Immature natural killer cell (primary cell): Measurements from ENCODE around the gene SPATA19. TPM values are rescaled to one million over a fixed set of nuclear protein-coding genes. Genes with fewer than 3 reads are reported as not detected.

ENCODE experiments used
- DNase-seq, 3 donors: peaks; one replicate each; pipeline ENCODE4 v3.0.0; 2022; ENCODE audit warnings: mixed read lengths in 1 of 3
- H3K27ac Mint-ChIP-seq, 6 donors: one replicate each; pipeline ENCODE4 v1.8.0; 2020; ENCODE audit warnings: mixed read lengths in 6 of 6, mild to moderate bottlenecking in 5 of 6, inconsistent platforms in 4 of 6, moderate library complexity in 3 of 6
- H3K27me3 Mint-ChIP-seq, 3 donors: one replicate each; pipeline ENCODE4 v1.8.0; 2020 to 2021; ENCODE audit warnings: low read depth in 3 of 3, mild to moderate bottlenecking in 3 of 3, mixed read lengths in 3 of 3, moderate library complexity in 3 of 3, inconsistent platforms in 1 of 3
- H3K36me3 Mint-ChIP-seq, 3 donors: one replicate each; pipeline ENCODE4 v1.8.0; 2020; ENCODE audit warnings: mixed read lengths in 3 of 3, inconsistent platforms in 2 of 3, mild to moderate bottlenecking in 2 of 3
- H3K4me1 Mint-ChIP-seq, 2 donors: one replicate each; pipeline ENCODE4 v1.8.0; 2020; ENCODE audit warnings: inconsistent platforms in 2 of 2, mild to moderate bottlenecking in 2 of 2, mixed read lengths in 2 of 2, moderate library complexity in 1 of 2
- H3K4me3 Mint-ChIP-seq, 5 donors: one replicate each; pipeline ENCODE4 v1.8.0; 2020; ENCODE audit warnings: mild to moderate bottlenecking in 5 of 5, mixed read lengths in 5 of 5, inconsistent platforms in 3 of 5, moderate library complexity in 3 of 5
- H3K9me3 Mint-ChIP-seq, 6 donors: one replicate each; pipeline ENCODE4 v1.8.0; 2020; ENCODE audit warnings: mild to moderate bottlenecking in 6 of 6, mixed read lengths in 6 of 6, inconsistent platforms in 4 of 6, moderate library complexity in 3 of 6
- polyA plus RNA-seq, 3 donors: library from polyadenylated mRNA; unstranded; fragments of 300-500 nt; fragmentation: Illumina TruSeq; gene quantifications; one replicate each; pipeline ENCODE4 v1.2.3, GENCODE V29; 2021

The SPATA19 gene, protein sequence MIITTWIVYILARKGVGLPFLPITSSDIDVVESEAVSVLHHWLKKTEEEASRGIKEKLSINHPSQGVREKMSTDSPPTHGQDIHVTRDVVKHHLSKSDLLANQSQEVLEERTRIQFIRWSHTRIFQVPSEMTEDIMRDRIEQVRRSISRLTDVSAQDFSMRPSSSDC
- not detected for polyA plus RNA-seq

DNA sequence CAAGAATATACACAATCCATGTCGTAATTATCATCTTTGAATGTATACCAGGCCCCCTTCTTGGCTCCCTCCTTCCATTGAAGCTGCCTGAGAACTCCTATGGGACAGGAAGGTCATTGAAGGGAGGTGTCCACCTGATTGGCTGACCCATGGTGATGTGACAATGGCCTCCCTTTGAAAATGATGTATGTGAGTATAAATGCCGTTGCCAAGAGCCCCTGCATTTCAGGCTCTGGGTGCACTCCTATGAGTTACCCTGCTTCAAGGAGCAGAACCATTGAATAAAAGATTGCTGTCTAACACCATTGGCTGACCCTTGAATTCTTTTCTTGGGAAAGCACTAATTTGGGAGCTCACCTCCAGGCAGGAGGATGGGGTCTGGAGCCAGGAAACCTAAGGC, at the start of gene SPATA19:
TSS of gene SPATA19 (minus strand) at position 101 of the 400 bp plus-strand sequence. CDS start at position 34, 67 bp downstream.
- Mint-ChIP-seq H3K27ac (peak within 1 kb of the TSS in 1 of 6 donors; percentile 25), H3K4me3 (no peak within 1 kb of the TSS), H3K27me3 (peaks cover 0 to 7% (median 2%) of the 10 kb centered on the region in 3 donors), H3K4me1 (no peaks in the 10 kb centered on the region), H3K9me3 (peaks cover 0 to 2% (median 0%) of the 10 kb centered on the region in 6 donors), H3K36me3 (no peaks in the 10 kb centered on the region)
- DNase-seq = no peak

DNA sequence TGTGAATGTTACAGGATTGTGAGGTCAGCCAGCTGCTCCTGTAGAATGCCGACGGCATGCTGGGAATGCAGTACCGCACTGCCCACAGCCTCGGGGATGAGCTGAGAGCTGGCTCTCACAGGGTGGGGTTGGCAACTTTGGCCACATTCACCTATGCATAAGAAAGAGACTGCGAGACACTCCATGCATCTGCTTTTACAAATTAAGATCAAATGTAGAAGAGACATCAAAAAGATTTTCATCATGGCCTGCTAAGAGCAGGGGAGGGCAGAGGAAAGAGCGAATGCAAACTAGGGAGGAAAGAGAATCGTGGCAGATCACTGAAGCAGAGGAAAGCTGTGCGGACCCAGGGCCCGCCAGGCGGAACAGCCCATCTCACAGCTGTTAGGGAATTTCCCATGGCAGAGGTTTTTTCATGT, 49.8 kb upstream of the SPATA19 start:
- Mint-ChIP-seq H3K27ac (no peak overlapping the region), H3K4me3 (no peak overlapping the region), H3K4me1 (no peaks in the 10 kb centered on the region), H3K36me3 (no peaks in the 10 kb centered on the region), H3K27me3 (peaks cover 3 to 10% (median 8%) of the 10 kb centered on the region in 3 donors), H3K9me3 (no peaks in the 10 kb centered on the region)
- DNase-seq = no peak

- peaks cover 3 to 10% (median 8%) of the 10 kb centered on the region in 3 donors for H3K27me3 Mint-ChIP-seq
- H3K4me1 Mint-ChIP-seq = no peaks in the 10 kb centered on the region
- H3K27ac Mint-ChIP-seq = no peak overlapping the region
- H3K36me3 Mint-ChIP-seq = no peaks in the 10 kb centered on the region
- no peak overlapping the region for H3K4me3 Mint-ChIP-seq
- no peaks in the 10 kb centered on the region for H3K9me3 Mint-ChIP-seq
- no peak for DNase-seq
Observed at GRCh38 chr11:133893381-133893780, 48.1 kb upstream of the SPATA19 start.

DNA sequence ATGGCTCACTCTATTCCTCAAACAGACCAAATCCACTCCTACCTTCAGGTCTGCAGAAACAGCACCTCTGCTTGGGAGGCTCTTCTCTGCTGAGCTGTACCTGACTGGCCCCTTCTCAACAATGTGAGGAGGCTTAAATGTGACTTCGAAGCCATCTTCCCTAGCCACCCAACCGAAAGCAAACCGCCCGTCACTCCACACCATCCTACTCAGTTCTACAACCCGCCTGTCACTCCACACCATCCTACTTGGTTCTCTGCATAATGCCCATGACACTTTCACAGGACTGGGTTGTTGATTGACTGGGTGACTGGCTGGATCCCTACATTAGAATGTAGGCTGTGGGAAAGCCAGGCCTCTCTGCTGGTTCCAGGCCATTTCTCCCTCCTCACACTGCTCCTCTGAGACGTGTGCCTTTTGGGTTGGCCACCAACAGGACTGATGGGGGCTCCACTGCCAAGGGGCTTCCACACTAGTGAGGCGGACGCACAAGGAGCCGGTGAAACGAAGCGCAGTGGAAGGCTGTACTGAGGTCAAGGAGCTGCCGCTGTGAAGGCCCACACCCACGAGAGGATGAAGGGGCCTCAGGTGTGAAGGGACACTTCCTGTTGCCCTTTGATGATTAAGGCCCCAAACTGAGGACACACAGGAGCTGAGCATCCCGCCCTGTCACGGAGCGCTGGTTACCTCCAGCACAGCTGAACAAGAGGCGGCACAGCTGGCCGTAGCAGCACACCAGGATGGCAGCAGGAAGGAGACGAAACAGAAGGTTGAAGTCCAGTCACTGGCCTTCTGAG, 47.5 kb upstream of the SPATA19 start:
- peaks cover 3 to 10% (median 8%) of the 10 kb centered on the region in 3 donors for H3K27me3 Mint-ChIP-seq
- no peaks in the 10 kb centered on the region for H3K9me3 Mint-ChIP-seq
- no peak for DNase-seq
- H3K27ac Mint-ChIP-seq = no peak overlapping the region
- no peak overlapping the region for H3K4me3 Mint-ChIP-seq
- no peaks in the 10 kb centered on the region for H3K4me1 Mint-ChIP-seq
- H3K36me3 Mint-ChIP-seq = no peaks in the 10 kb centered on the region

GRCh38 chr11:133892126-133892525, 46.8 kb upstream of the SPATA19 start:
- no peaks in the 10 kb centered on the region for H3K36me3 Mint-ChIP-seq
- H3K27ac Mint-ChIP-seq = no peak overlapping the region
- H3K9me3 Mint-ChIP-seq = peaks cover 0 to 2% (median 0%) of the 10 kb centered on the region in 6 donors
- DNase-seq = no peak
- H3K4me1 Mint-ChIP-seq = no peaks in the 10 kb centered on the region
- no peak overlapping the region for H3K4me3 Mint-ChIP-seq
- peaks cover 2 to 10% (median 7%) of the 10 kb centered on the region in 3 donors for H3K27me3 Mint-ChIP-seq

DNA sequence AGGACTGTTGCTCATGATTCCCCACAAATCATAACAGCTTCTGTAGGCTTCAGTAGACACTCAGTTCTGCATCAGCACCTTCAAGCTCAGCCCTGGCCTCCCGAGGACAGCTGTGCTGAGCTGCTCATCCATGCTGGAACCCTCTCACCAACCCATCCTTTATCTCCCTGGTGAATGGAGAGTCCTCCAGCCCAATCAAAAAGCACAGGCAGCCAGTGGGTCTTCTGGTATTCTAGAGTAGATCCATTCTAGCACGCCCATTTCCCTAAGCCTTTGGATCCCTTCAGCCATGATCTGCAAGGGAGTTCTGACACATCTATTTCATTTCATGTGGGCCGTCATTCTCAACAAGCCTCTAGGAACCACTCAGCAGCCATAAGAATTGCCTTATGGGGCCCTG, 44.6 kb upstream of the SPATA19 start:
- peaks cover 0 to 4% (median 0%) of the 10 kb centered on the region in 6 donors for H3K9me3 Mint-ChIP-seq

DNA sequence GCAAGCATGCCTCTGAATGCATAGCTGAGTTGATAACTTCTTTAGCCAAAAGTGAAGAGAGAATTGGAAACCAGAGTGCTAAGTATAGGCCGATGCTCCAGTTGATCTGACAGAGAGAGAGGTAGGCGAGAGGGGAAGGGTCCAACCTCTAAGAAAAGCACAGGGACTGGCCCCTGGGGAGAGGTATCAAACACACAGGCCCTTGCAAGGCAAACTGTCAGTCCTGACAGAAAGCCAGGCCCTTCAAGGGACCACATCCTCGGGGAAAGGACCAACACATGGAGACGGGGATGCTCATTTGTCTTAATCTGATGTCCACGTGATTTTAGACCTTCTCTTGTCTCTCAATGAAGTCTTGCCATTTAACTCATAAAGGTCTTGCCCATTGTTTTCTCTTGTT, 43.9 kb upstream of the SPATA19 start:
- DNase-seq = no peak
- no peaks in the 10 kb centered on the region for H3K4me1 Mint-ChIP-seq
- H3K27ac Mint-ChIP-seq = no peak overlapping the region
- H3K9me3 Mint-ChIP-seq = peaks cover 0 to 4% (median 0%) of the 10 kb centered on the region in 6 donors
- no peak overlapping the region for H3K4me3 Mint-ChIP-seq
- H3K27me3 Mint-ChIP-seq = peaks cover 5 to 8% (median 7%) of the 10 kb centered on the region in 3 donors
- no peaks in the 10 kb centered on the region for H3K36me3 Mint-ChIP-seq

More for the DNA sequence above, 44.6 kb upstream of the SPATA19 start:
- Mint-ChIP-seq H3K36me3 (no peaks in the 10 kb centered on the region), H3K27ac (no peak overlapping the region), H3K4me3 (no peak overlapping the region), H3K27me3 (peaks cover 6 to 9% (median 8%) of the 10 kb centered on the region in 3 donors), H3K4me1 (no peaks in the 10 kb centered on the region)
- no peak for DNase-seq

- Mint-ChIP-seq H3K4me3 (no peak overlapping the region), H3K27me3 (peaks cover 4 to 6% (median 5%) of the 10 kb centered on the region in 3 donors), H3K27ac (no peak overlapping the region), H3K4me1 (no peaks in the 10 kb centered on the region), H3K9me3 (peaks cover 0 to 4% (median 0%) of the 10 kb centered on the region in 6 donors), H3K36me3 (no peaks in the 10 kb centered on the region)
- no peak for DNase-seq
Observed at GRCh38 chr11:133887692-133888332, 42.5 kb upstream of the SPATA19 start.

- no peaks in the 10 kb centered on the region for H3K36me3 Mint-ChIP-seq
- peaks cover 2 to 5% (median 3%) of the 10 kb centered on the region in 3 donors for H3K27me3 Mint-ChIP-seq
Observed at GRCh38 chr11:133886029-133886428, 40.7 kb upstream of the SPATA19 start.

DNA sequence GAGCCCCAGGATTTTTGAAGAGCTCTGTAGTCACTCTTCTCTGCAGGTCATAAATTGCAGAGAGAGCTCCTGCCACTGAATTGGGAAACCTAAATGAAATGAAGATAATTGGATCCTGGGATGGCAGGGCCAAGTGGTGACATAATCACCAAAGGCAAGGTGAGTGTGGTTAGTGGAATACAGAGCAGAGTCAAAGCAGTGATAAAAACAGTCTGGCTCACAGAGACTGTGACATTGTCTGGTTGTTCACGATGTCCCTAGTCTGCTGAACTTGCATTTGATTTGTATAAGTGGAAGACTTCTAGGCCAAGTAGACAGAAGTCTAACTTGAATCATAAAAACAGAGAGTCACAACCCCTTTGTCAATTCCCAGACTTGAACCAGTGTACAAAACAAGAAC, 26.8 kb upstream of the SPATA19 start:
- no peaks in the 10 kb centered on the region for H3K36me3 Mint-ChIP-seq
- H3K27ac Mint-ChIP-seq = no peak overlapping the region
- H3K9me3 Mint-ChIP-seq = peaks cover 0 to 3% (median 0%) of the 10 kb centered on the region in 6 donors
- no peak overlapping the region for H3K4me3 Mint-ChIP-seq
- H3K4me1 Mint-ChIP-seq = no peaks in the 10 kb centered on the region
- DNase-seq = no peak
- peaks cover 0 to 1% (median 0%) of the 10 kb centered on the region in 3 donors for H3K27me3 Mint-ChIP-seq

More at GRCh38 chr11:133886029-133886428, 40.7 kb upstream of the SPATA19 start:
- Mint-ChIP-seq H3K4me1 (no peaks in the 10 kb centered on the region), H3K9me3 (peaks cover 0 to 4% (median 0%) of the 10 kb centered on the region in 6 donors), H3K4me3 (no peak overlapping the region), H3K27ac (no peak overlapping the region)
- no peak for DNase-seq

DNA sequence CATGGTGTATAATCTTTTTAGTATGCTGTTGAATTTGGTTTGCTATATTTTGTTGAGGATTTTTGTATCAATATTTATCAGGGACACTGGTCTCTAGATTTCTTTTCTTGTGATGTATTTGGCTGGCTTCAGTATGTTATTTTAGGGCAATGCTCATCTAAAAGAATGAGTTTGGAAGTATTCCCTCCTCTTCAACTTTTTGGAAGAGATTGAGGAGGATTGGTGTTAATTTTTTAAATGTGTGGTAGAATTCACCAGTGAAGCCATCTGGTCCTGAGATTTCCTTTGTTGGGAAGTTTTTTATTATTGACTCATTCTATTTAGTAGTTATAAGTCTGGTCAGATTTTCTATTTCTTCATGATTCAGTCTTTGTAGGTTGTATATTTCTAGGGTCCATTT, 22.1 kb upstream of the SPATA19 start:
- H3K4me1 Mint-ChIP-seq = no peaks in the 10 kb centered on the region

GRCh38 chr11:133865466-133865865, 20.2 kb upstream of the SPATA19 start:
- Mint-ChIP-seq H3K4me1 (no peaks in the 10 kb centered on the region), H3K4me3 (no peak overlapping the region), H3K9me3 (no peaks in the 10 kb centered on the region), H3K27ac (no peak overlapping the region), H3K36me3 (no peaks in the 10 kb centered on the region), H3K27me3 (peaks cover 0 to 3% (median 2%) of the 10 kb centered on the region in 3 donors)
- no peak for DNase-seq

More for the DNA sequence above, 22.1 kb upstream of the SPATA19 start:
- Mint-ChIP-seq H3K27me3 (no peaks in the 10 kb centered on the region), H3K4me3 (no peak overlapping the region), H3K36me3 (no peaks in the 10 kb centered on the region), H3K9me3 (no peaks in the 10 kb centered on the region), H3K27ac (no peak overlapping the region)
- no peak for DNase-seq

- DNase-seq = no peak
- Mint-ChIP-seq H3K36me3 (no peaks in the 10 kb centered on the region), H3K27ac (no peak overlapping the region), H3K9me3 (no peaks in the 10 kb centered on the region), H3K4me1 (no peaks in the 10 kb centered on the region), H3K4me3 (no peak overlapping the region), H3K27me3 (peaks cover 0 to 3% (median 2%) of the 10 kb centered on the region in 3 donors)
Observed at GRCh38 chr11:133864756-133865155, 19.4 kb upstream of the SPATA19 start.

- Mint-ChIP-seq H3K4me3 (no peak overlapping the region), H3K4me1 (no peaks in the 10 kb centered on the region), H3K27me3 (peaks cover 3 to 4% (median 3%) of the 10 kb centered on the region in 3 donors), H3K27ac (no peak overlapping the region), H3K9me3 (no peaks in the 10 kb centered on the region), H3K36me3 (no peaks in the 10 kb centered on the region)
- DNase-seq = no peak
Observed at GRCh38 chr11:133860151-133860550, 14.8 kb upstream of the SPATA19 start.
